ENCODE data around the gene DNAJC5.
"Not testable (repeated sequence)": the region's sequence is repeated elsewhere in the genome, so short reads cannot be mapped to it uniquely, and the experiment has no call there.

Gene DNAJC5

DNA sequence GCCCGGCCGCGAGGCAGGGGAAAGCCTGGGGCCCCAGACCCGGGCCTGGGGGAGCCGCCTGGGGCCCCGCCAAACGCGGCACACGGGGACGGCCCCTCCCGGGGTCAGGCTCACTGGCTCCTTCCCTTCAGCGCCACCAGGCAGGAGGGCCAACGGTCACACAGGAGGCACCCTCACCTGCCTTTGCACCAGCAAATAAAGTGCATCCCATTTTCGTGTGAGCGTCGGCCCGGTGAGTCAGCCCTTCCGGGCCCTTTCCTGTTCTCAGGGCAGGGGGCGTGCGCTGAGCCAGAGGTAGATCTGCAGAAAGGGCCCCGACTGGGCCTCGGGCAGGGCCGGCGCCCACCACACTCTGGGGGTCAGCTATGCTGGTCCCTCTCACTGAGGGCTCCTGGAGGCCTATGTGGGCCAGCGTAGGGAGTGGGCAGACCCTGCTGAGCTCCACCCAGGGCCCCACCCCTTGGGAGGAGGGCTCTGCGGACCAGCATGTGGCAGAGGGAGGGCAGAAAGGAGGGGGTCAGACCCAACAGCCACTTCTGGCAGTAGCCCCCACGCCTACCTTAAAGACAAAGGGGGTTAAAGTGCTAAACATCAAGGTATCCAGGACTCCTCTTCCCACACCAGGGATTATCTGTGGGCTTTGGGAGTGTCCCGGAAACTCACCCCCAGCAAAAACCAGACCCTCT lies 62.2 kb downstream of the DNAJC5 start:
- FAIRE-seq: no peak

DNA sequence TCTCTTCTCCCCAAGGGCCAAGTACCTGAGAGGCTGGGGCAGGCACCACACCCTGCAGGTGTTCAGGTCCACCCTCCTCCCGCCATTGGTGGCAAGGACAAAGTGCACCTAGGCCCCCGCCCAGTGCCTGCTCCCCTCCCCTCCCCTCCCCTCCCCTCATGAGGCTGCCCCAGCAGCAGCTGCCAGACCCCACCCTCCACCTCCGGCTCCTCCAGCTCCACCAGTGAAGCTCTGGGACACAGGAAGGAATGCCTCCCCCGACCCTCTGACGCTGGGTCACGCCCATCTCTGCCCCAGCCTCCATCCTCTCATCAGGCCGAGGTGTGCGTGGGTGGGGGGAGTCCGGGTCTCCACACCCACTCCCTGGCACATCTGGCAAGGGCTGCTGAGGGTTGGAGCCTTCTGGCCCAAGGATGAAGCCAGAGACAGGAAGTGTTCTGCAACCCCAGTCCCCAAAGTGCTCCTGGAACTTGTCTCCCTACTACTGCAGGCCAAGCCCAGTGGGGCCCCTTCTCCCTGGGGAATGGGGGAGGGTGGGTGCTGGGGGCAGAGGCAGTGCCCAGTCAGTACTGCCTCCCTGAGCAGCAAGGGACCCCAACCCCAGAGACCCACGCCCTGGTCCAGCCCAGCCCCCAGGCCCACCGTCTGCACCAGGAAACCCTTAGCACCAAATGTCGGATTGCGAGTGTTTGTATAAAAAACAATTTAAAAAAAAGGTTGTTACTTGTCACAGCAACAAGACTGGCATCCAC lies 62.9 kb downstream of the DNAJC5 start:
- FAIRE-seq: no peak

DNA sequence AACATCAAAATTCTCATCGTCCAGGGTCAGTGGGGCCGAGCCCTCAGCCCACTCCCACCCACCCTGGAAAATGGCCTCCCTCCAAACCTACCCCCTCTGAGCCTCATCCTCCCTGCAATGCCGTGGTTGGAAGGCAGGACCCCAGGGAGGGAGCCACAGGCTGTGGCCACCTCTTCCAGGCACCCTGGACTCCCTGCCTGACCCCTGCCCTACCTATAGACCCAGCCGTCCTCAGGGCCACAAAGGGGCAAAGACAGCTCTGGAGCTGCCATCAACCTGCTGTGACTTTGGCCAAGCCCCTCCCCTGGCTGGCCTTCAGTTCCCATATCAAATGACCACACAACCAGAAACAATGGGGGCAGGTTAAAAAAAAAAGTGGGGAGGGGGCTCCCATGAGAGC lies 63.5 kb downstream of the DNAJC5 start:
- FAIRE-seq: no peak

DNA sequence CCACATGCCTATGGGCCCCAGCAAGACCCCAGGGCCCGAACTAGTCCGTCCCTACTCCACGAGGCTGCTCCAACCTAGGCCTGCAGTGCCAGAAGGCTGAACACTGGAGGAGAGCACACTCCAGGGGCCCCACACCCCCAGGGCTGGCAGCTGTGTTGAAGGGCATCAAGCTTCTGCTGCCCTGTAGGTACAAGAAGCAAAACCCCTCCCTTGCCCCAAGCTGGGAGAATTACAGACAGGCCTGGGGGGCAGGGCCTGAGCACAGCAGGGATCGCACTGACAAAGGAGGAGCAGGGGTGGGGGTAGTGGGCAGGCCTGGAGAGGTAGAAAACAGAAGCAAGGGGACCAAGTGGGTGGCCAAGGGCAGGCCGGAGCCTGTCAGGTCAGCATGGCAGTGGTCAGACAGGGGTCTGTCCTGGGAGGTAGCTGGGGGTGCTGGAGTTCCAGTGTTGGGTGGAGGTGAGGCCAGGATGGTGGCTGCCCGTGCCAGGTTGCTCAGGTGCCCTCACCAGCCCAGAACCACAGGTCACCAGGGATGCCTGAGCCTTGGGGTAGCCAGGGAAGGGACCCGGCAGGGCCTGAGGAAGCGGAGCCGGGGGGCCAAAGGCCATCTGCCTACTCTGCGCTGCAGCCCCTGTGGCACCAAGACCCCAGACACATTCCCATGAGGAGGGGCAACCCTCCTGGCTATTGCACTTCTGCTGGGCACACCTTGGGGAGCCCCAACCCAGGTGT lies 64.2 kb downstream of the DNAJC5 start:
- FAIRE-seq: no peak

DNA sequence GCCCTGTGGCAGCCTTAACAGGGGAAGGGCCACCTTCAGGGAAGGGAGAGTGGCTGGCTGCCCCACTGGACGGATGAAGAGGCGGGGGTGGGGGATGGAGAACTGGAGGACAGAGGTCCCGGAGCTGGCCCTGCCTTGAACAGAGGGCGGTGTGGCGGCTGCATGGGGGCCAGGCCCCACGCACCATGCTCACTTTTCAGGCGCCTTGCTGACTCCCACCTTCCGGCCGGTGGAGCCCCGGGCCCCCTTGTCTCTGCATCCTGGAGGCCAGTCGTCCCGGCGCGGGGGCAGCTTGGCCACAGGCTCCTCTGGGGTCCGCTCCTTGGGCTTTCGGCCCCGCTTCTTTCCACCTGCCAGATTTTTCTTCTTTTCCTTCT lies 64.8 kb downstream of the DNAJC5 start:
- FAIRE-seq: no peak

DNA sequence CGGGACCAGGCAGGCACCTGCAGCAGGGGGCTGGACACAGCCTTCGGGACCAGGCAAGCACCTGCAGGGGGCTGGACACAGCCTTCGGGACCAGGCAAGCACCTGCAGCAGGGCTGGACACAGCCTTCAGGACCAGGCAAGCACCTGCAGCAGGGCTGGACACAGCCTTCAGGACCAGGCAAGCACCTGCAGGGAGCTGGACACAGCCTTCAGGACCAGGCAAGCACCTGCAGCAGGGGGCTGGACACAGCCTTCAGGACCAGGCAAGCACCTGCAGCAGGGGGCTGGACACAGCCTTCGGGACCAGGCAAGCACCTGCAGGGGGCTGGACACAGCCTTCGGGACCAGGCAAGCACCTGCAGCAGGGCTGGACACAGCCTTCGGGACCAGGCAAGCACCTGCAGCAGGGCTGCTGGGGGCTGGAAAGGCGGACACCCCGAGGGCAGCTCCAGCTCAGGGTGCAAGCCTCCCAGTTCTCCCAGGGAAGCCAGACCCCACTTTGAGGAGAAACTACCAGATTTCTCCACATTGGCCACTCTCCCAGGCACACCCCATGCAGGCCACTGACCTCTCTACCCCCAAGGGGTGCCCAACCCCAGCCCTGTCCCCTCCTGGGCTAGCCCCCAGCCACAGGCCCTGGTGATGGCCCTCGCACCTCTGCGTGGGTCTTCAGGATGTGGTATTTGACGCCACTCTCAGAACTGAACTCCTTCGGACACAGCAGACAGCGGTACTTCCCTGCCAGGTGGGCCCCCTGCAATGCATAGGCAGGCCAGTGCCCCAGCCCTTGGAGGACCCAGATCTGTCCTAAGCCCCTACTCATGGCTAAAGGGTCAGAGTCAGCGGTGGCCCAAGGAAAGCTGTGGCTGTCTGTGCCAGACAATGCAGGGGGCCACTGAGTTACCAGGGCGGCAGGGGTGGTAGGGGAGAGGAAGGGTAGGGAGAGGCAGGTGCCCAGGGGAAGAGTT lies 66.0 kb downstream of the DNAJC5 start:
- not testable (repeated sequence) for FAIRE-seq

DNA sequence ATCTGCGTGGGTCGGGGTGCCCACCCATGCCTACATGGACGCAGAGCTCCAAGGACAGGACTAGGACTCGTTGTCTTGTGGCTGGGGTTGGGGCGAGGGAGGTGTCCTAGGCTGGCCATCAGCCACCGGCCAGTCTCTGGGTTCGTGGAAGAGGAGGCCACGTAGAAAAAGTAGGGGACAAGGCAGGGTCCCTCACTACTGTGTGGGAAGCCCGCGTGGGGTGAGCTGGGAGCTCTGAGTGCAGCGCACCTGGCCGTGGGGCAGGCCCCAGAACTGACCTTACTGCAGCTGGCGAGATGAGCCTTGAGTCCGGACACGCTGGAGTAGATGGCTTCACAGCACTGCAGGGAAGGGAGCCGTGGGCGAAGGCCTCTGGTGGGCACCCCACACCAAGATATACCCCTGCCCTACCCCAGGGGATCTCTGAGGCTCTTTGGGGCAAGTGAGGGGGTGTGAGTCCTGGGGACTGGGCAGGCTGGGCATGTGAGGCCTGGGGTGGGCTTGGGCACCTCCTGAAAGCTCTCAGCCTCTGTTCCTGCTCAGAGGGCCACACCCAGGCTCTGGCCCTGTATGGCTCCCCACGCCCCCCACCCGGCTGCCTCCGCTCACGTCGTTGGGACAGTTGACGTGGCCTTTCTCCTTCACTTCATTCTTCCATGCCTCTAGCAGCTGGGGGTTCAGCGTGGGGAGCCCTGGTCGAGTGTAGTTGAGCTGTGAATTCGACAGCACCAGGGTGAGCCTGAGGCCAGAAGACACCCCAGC lies 66.9 kb downstream of the DNAJC5 start:
- no peak for FAIRE-seq

DNA sequence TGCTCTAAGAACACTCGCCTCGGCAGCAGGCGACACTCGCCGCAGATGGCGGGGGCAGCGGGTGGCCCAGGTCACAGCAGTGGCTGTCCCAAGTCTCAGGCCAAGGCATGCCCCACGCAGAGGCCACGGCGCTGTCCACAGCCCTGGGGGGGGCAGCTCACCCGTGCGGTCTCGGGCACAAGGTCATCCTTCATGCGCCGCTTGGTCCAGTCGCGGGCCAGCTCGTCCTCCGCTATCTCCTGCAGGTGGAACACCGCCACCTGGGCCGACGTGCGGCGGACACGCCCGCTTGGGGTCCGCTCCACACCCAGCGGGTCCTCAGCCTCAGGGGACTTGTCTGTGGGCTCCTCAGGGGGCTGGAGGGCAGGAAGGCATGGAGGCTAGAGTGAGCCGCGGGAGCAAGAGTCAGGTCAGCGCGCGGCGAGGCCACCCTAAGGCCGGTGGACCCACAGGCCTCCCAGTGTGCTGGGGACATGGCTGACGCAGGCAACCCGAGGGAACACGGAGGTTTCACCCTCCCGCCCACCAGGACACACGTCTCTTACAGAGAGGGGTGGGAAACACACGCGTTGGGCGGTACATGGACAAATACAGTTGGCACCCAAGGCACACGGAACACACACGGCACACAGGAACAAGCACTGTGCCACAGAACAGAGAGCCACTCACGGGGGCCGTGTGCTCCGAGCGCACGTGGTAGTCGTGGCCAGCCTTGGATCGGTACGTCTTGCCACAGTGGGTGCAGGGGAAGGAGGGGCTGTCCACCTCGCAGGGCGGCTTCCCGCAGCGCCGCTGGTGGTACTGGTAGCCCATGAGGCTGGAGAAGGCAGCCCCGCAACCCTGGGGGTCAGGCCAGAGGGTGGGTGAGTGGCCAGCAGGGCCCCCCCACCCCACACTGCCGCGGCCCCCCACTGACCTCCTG lies 67.8 kb downstream of the DNAJC5 start:
- FAIRE-seq: no peak

DNA sequence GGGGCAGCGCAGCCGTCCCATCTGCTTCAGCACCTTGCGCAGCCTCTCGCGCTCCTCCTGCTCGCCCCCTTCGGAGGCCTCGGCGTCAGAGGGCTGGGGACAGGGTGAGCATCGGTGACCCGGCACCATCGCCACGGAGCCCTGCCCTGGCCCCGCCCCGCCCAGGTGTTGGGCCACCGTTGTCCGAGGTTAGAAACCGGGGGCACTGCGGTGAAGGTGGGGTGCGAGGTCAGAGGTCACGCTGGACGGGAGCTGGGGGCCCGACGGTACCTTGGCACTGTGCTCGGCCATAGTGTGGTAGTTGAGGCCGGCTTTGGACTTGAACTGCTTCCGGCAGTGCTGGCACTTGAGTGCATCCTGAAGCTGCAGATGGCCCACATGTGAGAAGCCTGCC lies 68.4 kb downstream of the DNAJC5 start:
- FAIRE-seq: no peak

DNA sequence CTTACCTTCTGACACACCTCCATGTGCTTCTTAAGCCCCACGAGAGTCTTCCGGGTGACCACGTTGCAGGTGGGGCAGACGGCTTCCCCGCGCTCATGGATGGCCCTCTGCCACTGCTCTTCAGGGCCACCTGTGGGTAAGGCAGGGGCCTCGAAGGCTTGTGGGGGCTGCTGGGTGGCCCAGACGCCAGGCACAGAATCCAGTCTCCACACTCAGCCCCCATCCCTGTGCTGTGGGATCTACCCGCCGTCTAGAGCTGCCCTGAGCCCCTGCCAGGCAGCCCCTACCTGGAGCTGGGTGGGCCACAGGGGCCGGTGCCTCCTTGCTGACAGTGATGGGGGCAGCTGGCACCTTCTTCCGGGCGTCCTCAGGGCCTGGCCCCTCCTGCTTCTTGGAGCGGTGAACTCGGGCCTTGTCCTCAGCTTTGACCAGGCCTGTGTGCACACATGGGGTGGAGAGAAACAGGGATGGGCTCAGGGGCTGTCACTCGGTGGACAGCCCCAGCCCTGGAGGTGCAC lies 68.9 kb downstream of the DNAJC5 start:
- no peak for FAIRE-seq

DNA sequence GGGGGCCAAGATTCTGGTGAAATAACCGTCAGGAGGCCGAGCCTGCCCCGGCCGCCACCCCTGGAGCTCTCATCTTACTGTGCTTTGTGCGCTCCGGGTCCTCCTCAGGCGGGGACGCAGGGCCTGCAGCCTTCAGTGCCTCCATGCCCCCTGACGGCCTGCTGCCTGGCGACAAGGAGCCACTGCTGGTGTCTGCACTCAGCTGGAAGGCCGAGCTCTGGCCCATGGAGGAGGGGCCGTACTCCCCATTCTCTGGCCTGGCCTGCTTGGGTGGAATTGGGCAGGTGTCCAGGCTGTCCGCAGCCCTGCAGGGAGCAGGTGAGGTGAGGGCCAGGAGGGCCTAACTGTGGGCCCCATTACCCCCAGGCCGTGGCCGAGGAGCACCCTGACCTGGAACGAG lies 69.5 kb downstream of the DNAJC5 start:
- no peak for FAIRE-seq

DNA sequence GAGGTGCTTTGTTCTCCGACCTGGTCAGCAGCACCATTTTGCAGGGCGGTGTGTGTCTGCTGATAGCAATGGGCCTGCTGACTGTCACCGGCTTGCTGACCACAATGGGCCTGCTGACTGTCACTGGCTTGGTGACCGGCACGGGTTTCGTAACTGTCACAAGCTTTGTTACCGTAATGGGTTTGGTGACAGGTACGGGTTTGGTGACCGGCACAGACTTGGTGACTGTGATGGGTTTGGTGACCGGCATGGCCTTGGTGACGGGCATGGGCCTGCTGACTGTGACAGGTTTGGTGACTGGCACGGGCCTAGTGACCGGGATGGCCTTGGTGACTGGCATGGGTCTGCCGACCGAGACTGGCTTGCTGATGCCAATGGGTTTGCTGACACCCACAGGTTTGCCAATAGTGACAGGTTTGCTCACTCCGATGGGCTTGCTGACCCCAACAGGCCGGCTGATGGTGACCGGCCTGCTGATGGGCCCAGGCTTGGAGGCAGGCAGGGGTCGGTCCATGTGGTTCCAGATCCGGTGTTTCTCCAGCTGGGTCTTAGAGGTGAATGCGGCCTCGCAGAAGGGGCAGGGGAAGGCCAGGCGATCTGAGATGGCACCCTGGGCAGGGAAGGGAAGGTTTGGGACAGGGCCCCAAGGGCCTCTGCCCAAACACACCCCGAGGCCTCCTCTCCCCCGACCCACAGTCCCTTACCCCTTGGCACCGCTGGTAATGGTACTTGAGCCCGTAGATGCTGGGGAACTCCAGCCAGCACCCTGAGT lies 71.4 kb downstream of the DNAJC5 start:
- no peak for FAIRE-seq

DNA sequence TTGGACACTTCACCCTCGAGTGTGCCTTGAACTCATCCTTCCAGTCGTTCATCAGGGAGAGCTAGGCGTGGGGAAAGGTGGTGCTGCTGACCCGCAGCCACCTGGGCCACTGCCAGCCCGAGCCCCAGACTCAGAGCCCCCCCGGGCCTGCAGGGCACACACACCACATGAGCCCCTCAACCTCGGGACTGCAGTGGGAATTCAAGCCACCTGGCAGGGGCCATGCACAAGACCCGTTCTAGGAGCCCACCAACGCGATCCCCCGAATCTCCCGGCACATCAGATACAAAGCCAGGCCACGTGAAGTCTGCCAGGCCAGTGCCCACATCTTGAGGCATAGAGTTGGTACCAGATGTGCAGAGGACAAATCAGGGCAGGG lies 72.0 kb downstream of the DNAJC5 start:
- FAIRE-seq: no peak

DNA sequence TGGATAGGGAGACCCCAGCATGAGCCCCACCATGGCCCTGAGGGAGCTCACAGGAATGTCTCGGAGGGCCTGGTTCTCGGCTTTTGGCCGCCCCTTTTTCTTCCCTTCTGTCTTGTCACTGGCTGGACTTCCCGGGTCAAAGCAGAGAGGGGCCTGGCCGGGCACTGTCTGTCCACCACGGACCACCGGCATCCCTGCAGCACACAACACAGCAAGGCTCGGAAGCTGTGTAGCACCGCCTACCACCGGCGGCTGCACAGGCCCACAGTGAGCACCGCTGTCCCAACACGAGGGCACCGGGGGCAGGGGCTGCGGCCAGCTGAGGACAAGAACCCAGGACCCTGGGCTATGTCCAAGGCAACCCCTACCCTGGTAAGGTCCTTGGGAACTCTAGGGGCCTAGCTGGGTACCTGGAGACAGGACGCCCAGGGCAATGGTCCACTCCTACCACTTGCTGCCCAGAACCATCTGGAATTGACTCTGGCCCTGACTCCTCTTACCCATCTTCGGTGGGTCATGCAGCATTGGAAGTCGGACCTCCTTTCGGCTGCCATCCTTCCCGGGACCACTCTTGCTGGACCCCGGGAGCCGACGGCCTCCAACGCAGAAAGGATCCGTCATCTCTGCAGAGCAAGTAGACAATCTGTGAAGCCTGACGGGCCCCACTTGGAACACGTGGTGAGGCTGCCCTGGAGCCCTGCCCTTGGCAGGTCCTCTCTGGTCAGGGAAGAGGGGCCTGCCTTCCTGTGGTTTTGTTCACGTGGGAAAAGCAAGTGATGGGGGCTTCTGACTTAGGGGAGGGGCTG lies 72.6 kb downstream of the DNAJC5 start:
- no peak for FAIRE-seq

DNA sequence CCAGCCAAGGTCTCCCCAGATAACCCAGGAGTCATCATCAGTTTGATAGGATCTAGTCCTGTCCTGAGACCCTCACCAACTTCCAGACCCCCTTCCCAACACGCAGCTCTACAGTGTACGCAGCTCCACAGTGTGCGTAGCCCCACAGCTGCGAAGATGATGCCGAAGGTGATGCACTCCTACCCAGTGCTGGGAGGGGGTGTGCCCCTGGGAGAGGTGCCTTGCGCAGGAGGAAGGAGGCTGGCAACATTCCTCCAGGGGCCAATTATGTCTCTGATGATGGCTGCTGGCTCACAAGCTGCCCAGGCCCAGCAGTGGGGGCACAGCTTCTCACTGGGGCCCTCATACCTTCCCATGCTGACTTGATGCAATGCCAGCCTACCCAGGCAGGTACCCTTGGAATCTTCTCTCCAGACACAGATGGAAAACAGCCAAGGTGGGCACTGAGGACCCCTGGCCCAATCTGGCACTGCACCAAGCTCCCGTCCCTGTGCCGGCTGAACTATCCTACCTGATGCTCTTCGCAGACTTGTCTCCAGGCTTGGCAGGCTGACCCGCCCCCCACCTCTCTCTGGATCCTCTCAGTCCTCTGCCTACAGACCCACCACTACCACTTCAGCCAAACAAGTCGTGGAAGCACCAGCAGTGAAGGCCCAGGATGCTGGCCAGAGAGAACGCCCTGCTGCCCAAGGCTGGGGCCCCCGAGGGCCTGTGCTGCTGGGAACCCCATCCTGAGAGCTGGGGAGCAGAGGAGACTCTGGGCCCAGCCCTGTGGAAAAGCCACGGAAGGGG lies 73.4 kb downstream of the DNAJC5 start:
- FAIRE-seq: no peak

DNA sequence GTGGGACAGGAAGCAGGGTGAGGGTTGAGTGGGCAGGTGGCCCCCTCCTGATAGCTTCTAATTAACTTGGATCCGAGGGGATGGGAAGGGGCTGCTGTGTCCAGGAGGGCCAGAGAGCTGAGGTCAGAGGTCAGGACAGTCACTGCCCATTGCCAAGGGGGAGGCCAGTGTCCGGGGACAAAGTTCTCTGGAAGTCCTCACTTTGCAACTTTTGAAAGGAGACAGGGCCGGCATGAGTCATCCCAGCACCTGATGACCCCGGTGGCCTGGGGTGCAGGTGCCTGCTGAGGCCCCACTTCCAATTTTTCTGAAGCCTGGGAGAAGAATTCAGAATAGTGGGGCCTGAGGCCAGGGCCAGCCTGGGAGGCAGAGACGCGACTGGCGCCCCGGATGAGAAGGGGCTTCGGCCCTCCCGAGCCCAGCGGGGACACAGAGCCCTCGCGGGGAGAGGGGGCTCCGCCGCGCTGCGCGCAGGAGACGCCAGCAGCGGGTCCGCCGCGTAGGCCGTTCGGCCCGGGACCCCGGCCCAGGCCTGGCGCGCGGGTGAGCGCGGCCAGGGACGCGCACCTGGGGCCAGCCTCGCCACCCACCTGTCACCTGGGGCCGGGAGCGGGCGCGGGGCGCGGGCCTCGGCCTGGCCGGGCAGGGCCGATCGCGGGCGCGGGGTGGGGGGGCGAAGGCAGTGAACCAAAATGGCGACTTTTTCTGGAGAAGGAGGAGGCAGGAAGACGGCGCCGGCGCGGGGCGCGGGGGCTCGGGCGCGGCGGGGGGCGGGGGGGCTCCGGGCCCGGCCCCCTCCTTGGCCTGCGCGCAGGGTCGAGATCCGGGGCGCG lies 74.2 kb downstream of the DNAJC5 start:
- FAIRE-seq: no peak
